HEK293 (cell line): Measurements from ENCODE around the gene CD96.

Source experiments
- CTCF ChIA-PET: fragments of 350-600 bp; formaldehyde crosslinking; extraction: SDS; loops from one replicate; lab custom pipeline; 2021; ENCODE audit warnings: antibody characterized with exemption; lab: Yijun Ruan, JAX
- POLR2A ChIA-PET: fragments of 300-600 bp; formaldehyde crosslinking; extraction: SDS; loops from one replicate; lab custom pipeline; 2020; ENCODE audit warnings: antibody characterized with exemption, inconsistent platforms; lab: Yijun Ruan, JAX
- H3K27ac ChIP-seq: fragments of 200-500 bp; sonication (Bioruptor generic); 2 replicates; pipeline ENCODE4 v1.5.1; 2014; ENCODE audit warnings: low read depth, low read length, control low read depth, inconsistent platforms; ENCODE audit errors: extremely low read depth
- H3K36me3 ChIP-seq, 2 experiments: fragments of 200-500 bp in 1 of 2; sonication (Bioruptor generic) in 1 of 2; 1 replicate in 1 of 2; 2 replicates in 1 of 2; pipeline ENCODE4 v1.5.1; 2014 to 2017; ENCODE audit warnings: inconsistent platforms in 2 of 2, low read length in 2 of 2; ENCODE audit not compliant: control insufficient read depth in 2 of 2, insufficient read depth in 1 of 2
- H3K4me1 ChIP-seq: fragments of 200-500 bp; sonication (Bioruptor generic); 2 replicates; pipeline ENCODE4 v1.5.1; 2014; ENCODE audit warnings: mild to moderate bottlenecking, low read length, inconsistent platforms; ENCODE audit not compliant: control insufficient read depth, insufficient read depth
- H3K4me3 ChIP-seq: 2 replicates; pipeline ENCODE4 v1.5.1; 2011; ENCODE audit warnings: low read depth, mild to moderate bottlenecking, control low read depth, low read length, moderate library complexity
- H3K9me3 ChIP-seq: fragments of 200-500 bp; sonication (Bioruptor generic); 2 replicates; pipeline ENCODE4 v1.5.1; 2014; ENCODE audit warnings: low read depth, low read length, inconsistent platforms; ENCODE audit not compliant: control insufficient read depth, insufficient read depth
- BCL11B ChIP-seq: fragments of 450-650 bp; formaldehyde crosslinking; IDR thresholded peaks from 2 replicates; pipeline ENCODE4 v1.5.1; 2016; ENCODE audit warnings: low read depth, missing biosample characterization, missing genetic modification characterization
- OVOL3 ChIP-seq: fragments of 450-650 bp; formaldehyde crosslinking; IDR thresholded peaks from 2 replicates; pipeline ENCODE4 v1.5.1; 2016; ENCODE audit warnings: missing biosample characterization, missing genetic modification characterization
- SCRT2 ChIP-seq: fragments of 450-650 bp; formaldehyde crosslinking; IDR thresholded peaks from 2 replicates; pipeline ENCODE4 v1.5.1; 2016; ENCODE audit warnings: missing biosample characterization, missing genetic modification characterization
- ZBTB21 ChIP-seq: fragments of 450-650 bp; formaldehyde crosslinking; IDR thresholded peaks from 2 replicates; pipeline ENCODE4 v1.5.1; 2017; ENCODE audit warnings: missing biosample characterization, missing genetic modification characterization
- ZNF138 ChIP-seq: fragments of 450-650 bp; formaldehyde crosslinking; IDR thresholded peaks from 2 replicates; pipeline ENCODE4 v1.5.1; 2016; ENCODE audit warnings: missing biosample characterization, missing genetic modification characterization, borderline replicate concordance
- ZNF155 ChIP-seq: fragments of 450-650 bp; formaldehyde crosslinking; IDR thresholded peaks from 2 replicates; pipeline ENCODE4 v1.5.1; 2016; ENCODE audit warnings: missing biosample characterization, missing genetic modification characterization
- ZNF184 ChIP-seq: fragments of 450-650 bp; IDR thresholded peaks from 2 replicates; pipeline ENCODE4 v1.5.1; 2018; ENCODE audit warnings: missing biosample characterization, mild to moderate bottlenecking, missing genetic modification characterization
- ZNF292 ChIP-seq: fragments of 450-650 bp; formaldehyde crosslinking; IDR thresholded peaks from 2 replicates; pipeline ENCODE4 v1.5.1; 2016; ENCODE audit warnings: low read depth, missing biosample characterization, missing genetic modification characterization, borderline replicate concordance
- ZNF302 ChIP-seq: fragments of 450-650 bp; formaldehyde crosslinking; IDR thresholded peaks from 2 replicates; pipeline ENCODE4 v1.5.1; 2016; ENCODE audit warnings: missing biosample characterization, missing genetic modification characterization, low read depth
- ZNF350 ChIP-seq: fragments of 450-650 bp; formaldehyde crosslinking; IDR thresholded peaks from 2 replicates; pipeline ENCODE4 v1.5.0; 2017; ENCODE audit warnings: missing biosample characterization, mild to moderate bottlenecking, missing genetic modification characterization
- ZNF501 ChIP-seq: fragments of 450-650 bp; formaldehyde crosslinking; IDR thresholded peaks from 2 replicates; pipeline ENCODE4 v1.5.1; 2016; ENCODE audit warnings: missing biosample characterization, missing genetic modification characterization
- ZNF521 ChIP-seq: fragments of 450-650 bp; formaldehyde crosslinking; IDR thresholded peaks from 2 replicates; pipeline ENCODE4 v1.5.1; 2017; ENCODE audit warnings: missing biosample characterization, mild to moderate bottlenecking, missing genetic modification characterization
- ZNF560 ChIP-seq: fragments of 450-650 bp; formaldehyde crosslinking; IDR thresholded peaks from 2 replicates; pipeline ENCODE4 v1.5.1; 2017; ENCODE audit warnings: missing biosample characterization, missing genetic modification characterization, borderline replicate concordance
- ZNF585B ChIP-seq: fragments of 450-650 bp; formaldehyde crosslinking; IDR thresholded peaks from 2 replicates; pipeline ENCODE4 v1.5.1; 2016; ENCODE audit warnings: missing biosample characterization, missing genetic modification characterization
- ZNF670 ChIP-seq: fragments of 450-650 bp; formaldehyde crosslinking; IDR thresholded peaks from 2 replicates; pipeline ENCODE4 v1.5.1; 2016; ENCODE audit warnings: missing biosample characterization, missing genetic modification characterization, low read depth
- ZNF76 ChIP-seq: fragments of 450-650 bp; formaldehyde crosslinking; IDR thresholded peaks from 2 replicates; pipeline ENCODE4; 2016; ENCODE audit warnings: low read depth, missing biosample characterization, missing genetic modification characterization, borderline replicate concordance
- TF ChIP-seq, protein P1 (sequence below): fragments of 450-650 bp; formaldehyde crosslinking; optimal IDR thresholded peaks from 2 replicates; pipeline ENCODE3; 2016; ENCODE audit warnings: missing biosample characterization, mild to moderate bottlenecking, missing genetic modification characterization
- TF ChIP-seq, protein P2 (sequence below): fragments of 450-650 bp; formaldehyde crosslinking; IDR thresholded peaks from 2 replicates; pipeline ENCODE4 v1.5.1; 2016; ENCODE audit warnings: missing biosample characterization, missing genetic modification characterization
- TF ChIP-seq, protein P3 (sequence below): fragments of 450-650 bp; formaldehyde crosslinking; IDR thresholded peaks from 2 replicates; pipeline ENCODE4 v1.5.1; 2016; ENCODE audit warnings: missing biosample characterization, missing genetic modification characterization
- TF ChIP-seq, protein P4 (sequence below): fragments of 450-650 bp; formaldehyde crosslinking; IDR thresholded peaks from 2 replicates; pipeline ENCODE4 v1.5.1; 2016; ENCODE audit warnings: missing biosample characterization, missing genetic modification characterization
- TF ChIP-seq, protein P5 (sequence below): fragments of 450-650 bp; formaldehyde crosslinking; IDR thresholded peaks from 2 replicates; pipeline ENCODE4 v1.5.1; 2016; ENCODE audit warnings: missing biosample characterization, missing genetic modification characterization

CD96 gene

DNA sequence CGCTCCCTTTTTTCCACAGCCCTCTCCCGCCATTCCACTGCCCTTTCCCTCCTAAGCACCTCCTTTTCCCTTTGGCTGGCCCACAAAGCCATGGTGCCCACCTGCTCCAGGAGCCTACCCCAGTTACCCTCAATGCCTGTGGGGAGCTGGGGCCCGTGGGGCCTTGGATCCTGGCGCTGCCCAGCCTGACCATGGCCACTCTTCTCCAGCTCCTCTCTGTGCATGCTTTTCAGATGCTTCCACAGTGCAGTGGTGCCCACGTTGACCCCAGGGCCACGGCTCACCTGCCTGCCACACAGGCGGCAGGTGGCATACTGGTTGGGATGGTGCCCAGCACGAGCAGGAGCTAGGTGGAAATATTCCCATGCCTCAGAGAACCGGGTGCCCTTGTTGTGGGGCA lies 51.7 kb downstream of the CD96 start (continued):
- TF ChIP-seq ZNF292 (tag by site-specific recombination) (no peak), ZNF155 (no peak), ZNF670 (tag by site-specific recombination) (no peak), ZNF501 (tag by site-specific recombination) (no peak)
- TF ChIP-seq, protein P1, sequence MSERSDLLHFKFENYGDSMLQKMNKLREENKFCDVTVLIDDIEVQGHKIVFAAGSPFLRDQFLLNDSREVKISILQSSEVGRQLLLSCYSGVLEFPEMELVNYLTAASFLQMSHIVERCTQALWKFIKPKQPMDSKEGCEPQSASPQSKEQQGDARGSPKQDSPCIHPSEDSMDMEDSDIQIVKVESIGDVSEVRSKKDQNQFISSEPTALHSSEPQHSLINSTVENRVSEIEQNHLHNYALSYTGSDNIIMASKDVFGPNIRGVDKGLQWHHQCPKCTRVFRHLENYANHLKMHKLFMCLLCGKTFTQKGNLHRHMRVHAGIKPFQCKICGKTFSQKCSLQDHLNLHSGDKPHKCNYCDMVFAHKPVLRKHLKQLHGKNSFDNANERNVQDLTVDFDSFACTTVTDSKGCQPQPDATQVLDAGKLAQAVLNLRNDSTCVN: no peak
- TF ChIP-seq, protein P2, sequence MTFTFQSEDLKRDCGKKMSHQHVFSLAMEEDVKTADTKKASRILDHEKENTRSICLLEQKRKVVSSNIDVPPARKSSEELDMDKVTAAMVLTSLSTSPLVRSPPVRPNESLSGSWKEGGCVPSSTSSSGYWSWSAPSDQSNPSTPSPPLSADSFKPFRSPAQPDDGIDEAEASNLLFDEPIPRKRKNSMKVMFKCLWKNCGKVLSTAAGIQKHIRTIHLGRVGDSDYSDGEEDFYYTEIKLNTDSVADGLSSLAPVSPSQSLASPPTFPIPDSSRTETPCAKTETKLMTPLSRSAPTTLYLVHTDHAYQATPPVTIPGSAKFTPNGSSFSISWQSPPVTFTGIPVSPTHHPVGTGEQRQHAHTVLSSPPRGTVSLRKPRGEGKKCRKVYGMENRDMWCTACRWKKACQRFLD (tag by site-specific recombination): no peak
- TF ChIP-seq, protein P3, sequence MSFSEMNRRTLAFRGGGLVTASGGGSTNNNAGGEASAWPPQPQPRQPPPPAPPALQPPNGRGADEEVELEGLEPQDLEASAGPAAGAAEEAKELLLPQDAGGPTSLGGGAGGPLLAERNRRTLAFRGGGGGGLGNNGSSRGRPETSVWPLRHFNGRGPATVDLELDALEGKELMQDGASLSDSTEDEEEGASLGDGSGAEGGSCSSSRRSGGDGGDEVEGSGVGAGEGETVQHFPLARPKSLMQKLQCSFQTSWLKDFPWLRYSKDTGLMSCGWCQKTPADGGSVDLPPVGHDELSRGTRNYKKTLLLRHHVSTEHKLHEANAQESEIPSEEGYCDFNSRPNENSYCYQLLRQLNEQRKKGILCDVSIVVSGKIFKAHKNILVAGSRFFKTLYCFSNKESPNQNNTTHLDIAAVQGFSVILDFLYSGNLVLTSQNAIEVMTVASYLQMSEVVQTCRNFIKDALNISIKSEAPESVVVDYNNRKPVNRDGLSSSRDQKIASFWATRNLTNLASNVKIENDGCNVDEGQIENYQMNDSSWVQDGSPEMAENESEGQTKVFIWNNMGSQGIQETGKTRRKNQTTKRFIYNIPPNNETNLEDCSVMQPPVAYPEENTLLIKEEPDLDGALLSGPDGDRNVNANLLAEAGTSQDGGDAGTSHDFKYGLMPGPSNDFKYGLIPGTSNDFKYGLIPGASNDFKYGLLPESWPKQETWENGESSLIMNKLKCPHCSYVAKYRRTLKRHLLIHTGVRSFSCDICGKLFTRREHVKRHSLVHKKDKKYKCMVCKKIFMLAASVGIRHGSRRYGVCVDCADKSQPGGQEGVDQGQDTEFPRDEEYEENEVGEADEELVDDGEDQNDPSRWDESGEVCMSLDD (tag by site-specific recombination): no peak

DNA sequence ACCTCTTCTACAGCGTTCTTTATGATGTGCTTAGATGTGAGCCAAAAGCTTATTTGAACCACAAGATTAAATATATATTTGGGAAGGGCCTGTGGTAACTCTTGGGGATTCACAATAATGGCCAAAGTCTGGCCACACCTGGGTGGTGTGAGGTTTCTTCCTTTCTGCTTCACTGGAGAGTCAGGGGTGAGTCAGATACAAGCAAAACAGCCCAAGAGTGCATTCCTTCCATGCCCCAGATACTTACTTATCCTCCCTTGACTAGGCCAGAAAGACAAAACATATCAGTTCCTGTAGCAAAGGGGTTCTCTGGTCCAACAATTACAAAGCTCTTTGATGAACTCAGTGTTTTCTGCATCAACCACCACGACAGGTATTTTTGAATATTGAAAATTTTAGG lies 52.2 kb downstream of the CD96 start:
- Histone ChIP-seq H3K9me3 (no peaks in the 10 kb centered on the region), H3K4me3 (no peak overlapping the region), H3K36me3 (no peaks in the 10 kb centered on the region), H3K27ac (no peak overlapping the region), H3K4me1 (no peaks in the 10 kb centered on the region)
- TF ChIP-seq ZNF76 (tag by site-specific recombination): no peak
- no peak for TF ChIP-seq SCRT2 (tag by site-specific recombination)
- TF ChIP-seq, protein P4, sequence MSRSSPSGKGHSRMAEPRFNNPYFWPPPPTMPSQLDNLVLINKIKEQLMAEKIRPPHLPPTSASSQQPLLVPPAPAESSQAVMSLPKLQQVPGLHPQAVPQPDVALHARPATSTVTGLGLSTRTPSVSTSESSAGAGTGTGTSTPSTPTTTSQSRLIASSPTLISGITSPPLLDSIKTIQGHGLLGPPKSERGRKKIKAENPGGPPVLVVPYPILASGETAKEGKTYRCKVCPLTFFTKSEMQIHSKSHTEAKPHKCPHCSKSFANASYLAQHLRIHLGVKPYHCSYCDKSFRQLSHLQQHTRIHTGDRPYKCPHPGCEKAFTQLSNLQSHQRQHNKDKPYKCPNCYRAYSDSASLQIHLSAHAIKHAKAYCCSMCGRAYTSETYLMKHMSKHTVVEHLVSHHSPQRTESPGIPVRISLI (tag by site-specific recombination): no peak
- TF ChIP-seq ZNF184 (tag by site-specific recombination): no peak
- no peak for TF ChIP-seq ZNF138 (tag by site-specific recombination)
- TF ChIP-seq ZNF302 (tag by site-specific recombination): no peak
- CTCF ChIA-PET: interaction anchor here (0.7 to 1.3 kb wide), 3 partner anchors 19 to 123 kb away, joined by 3 to 6 read pairs (median 4); no protein-coding TSS in a partner anchor
- POLR2A ChIA-PET: no interaction called here

DNA sequence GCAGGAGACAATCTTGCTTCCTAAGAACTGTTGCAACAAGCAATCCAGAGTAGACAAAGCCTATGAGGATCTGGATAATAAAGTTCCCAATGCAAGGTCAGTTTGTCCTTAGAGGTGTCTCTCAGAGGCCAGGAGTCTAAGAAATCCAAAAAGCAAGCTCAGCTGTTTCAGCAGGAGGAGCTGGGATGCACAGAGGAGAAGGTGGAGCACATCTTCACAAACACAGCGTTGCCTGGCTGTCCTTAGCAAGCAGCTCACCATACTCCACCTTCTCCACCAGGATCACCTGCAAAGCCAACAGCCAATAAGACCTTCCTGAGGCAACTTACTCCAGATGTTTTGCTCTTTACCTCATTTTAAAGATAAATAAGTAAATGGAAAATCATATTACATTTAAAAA lies 52.8 kb downstream of the CD96 start:
- CTCF ChIA-PET: interaction anchor here (0.6 to 1.3 kb wide), 2 partner anchors 122 to 320 kb away, joined by 3 read pairs; no protein-coding TSS in a partner anchor
- no peaks in the 10 kb centered on the region for H3K4me1 ChIP-seq

More for the DNA sequence above, 52.8 kb downstream of the CD96 start:
- Histone ChIP-seq H3K27ac (no peak overlapping the region), H3K9me3 (no peaks in the 10 kb centered on the region), H3K36me3 (no peaks in the 10 kb centered on the region), H3K4me3 (no peak overlapping the region)
- POLR2A ChIA-PET: no interaction called here
- TF ChIP-seq ZNF521: no peak
- no peak for TF ChIP-seq ZNF155
- no peak for TF ChIP-seq OVOL3
- TF ChIP-seq ZNF560 (tag by site-specific recombination): no peak
- no peak for TF ChIP-seq ZNF350 (tag by site-specific recombination)
- TF ChIP-seq ZBTB21 (tag by site-specific recombination): no peak
- no peak for TF ChIP-seq ZNF585B (tag by site-specific recombination)
- TF ChIP-seq BCL11B (tag by site-specific recombination): no peak
- TF ChIP-seq, protein P5, sequence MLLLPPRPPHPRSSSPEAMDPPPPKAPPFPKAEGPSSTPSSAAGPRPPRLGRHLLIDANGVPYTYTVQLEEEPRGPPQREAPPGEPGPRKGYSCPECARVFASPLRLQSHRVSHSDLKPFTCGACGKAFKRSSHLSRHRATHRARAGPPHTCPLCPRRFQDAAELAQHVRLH (tag by site-specific recombination): no peak
